HepG2 (cell line): ENCODE measurements around the gene TAS1R1. TPM values are rescaled to one million over a fixed set of nuclear protein-coding genes. Genes with fewer than 3 reads are reported as not detected.

Source experiments
- ATAC-seq: fragments of 200-7000 bp; cut with Tn5 transposase; 3 replicates; pipeline ENCODE4 v1.9.1; 2020; ENCODE audit warnings: mild to moderate bottlenecking, moderate library complexity
- BruUV-seq: library from RNA; stranded (reverse); fragments of 400-500 nt; replicated peaks from 2 replicates; lab custom pipeline; 2021; lab: Mats Ljungman, UMichigan
- CTCF ChIA-PET: fragments of 300-600 bp; formaldehyde crosslinking; extraction: SDS; loops from one replicate; lab custom pipeline; 2021; ENCODE audit warnings: low total read pairs, inconsistent platforms, low intra/inter-chr PET ratio; lab: Yijun Ruan, JAX
- POLR2A ChIA-PET: fragments of 350-600 bp; sonication (Branson Sonifier 250); formaldehyde crosslinking; loops from one replicate; lab custom pipeline; 2020; ENCODE audit warnings: antibody characterized with exemption, inconsistent platforms; lab: Yijun Ruan, JAX
- DNase-seq: peaks from one replicate; pipeline ENCODE4 v3.0.0-alpha.2; 2015; ENCODE audit warnings: low spot score
- FAIRE-seq: peaks from 3 replicates; lab custom pipeline; 2011; peaks lifted over from hg19 to GRCh38; lab: Jason Lieb, UNC
- H2AFZ ChIP-seq: one replicate; pipeline ENCODE4 v1.6.1; 2011; ENCODE audit warnings: low read length, inconsistent platforms
- H3K27ac ChIP-seq: fragments of 300-600 bp; 3 replicates; pipeline ENCODE4 v1.8.0; 2011; ENCODE audit warnings: mixed run types, mild to moderate bottlenecking, mixed read lengths, low read length, inconsistent platforms; ENCODE audit not compliant: insufficient read depth; ENCODE audit errors: extremely low read length
- H3K27me3 ChIP-seq, 2 experiments: fragments of 200-600 bp in 1 of 2; 2 replicates in 1 of 2; 3 replicates in 1 of 2; pipeline versions ENCODE4 v1.6.0 to v1.8.0; 2011; ENCODE audit warnings: low read length in 2 of 2, mild to moderate bottlenecking in 2 of 2, moderate library complexity in 2 of 2, inconsistent platforms in 1 of 2; ENCODE audit not compliant: insufficient read depth in 2 of 2, control insufficient read depth in 1 of 2
- H3K36me3 ChIP-seq, 2 experiments: fragments of 200-600 bp in 1 of 2; replicated peaks in 1 of 2; 2 replicates in 1 of 2; 3 replicates in 1 of 2; pipeline versions ENCODE4 v1.5.1 to v1.8.0; 2011; ENCODE audit warnings: low read length in 2 of 2, inconsistent platforms in 1 of 2; ENCODE audit not compliant: insufficient read depth in 2 of 2, control insufficient read depth in 1 of 2
- H3K4me1 ChIP-seq: 2 replicates; pipeline ENCODE4 v1.5.1; 2012; ENCODE audit warnings: low read length, inconsistent platforms; ENCODE audit not compliant: insufficient read depth
- H3K4me2 ChIP-seq: 2 replicates; pipeline ENCODE4 v1.6.0; 2011; ENCODE audit warnings: low read depth, low read length, inconsistent platforms
- H3K4me3 ChIP-seq, 3 experiments: fragments of 200-600 bp in 1 of 3; sonication (generic), shearing (Covaris generic) in 1 of 3; replicated peaks in 1 of 3; 2 replicates each; pipeline ENCODE4 v1.5.1; 2011 to 2016; ENCODE audit warnings: low read length in 3 of 3, inconsistent platforms in 2 of 3, low read depth in 2 of 3, mild to moderate bottlenecking in 2 of 3, control low read depth in 1 of 3, mixed read lengths in 1 of 3; ENCODE audit not compliant: insufficient read depth in 1 of 3
- H3K79me2 ChIP-seq: one replicate; pipeline ENCODE4 v1.6.1; 2011; ENCODE audit warnings: low read length, inconsistent platforms; ENCODE audit not compliant: insufficient read depth
- H3K9ac ChIP-seq: 2 replicates; pipeline ENCODE4 v1.6.0; 2011; ENCODE audit warnings: mild to moderate bottlenecking, low read depth, low read length, inconsistent platforms; ENCODE audit not compliant: insufficient read depth
- H3K9me3 ChIP-seq: 2 replicates; pipeline ENCODE4 v1.5.1; 2012; ENCODE audit warnings: mild to moderate bottlenecking, low read length
- H4K20me1 ChIP-seq: 2 replicates; pipeline ENCODE4 v1.6.0; 2011; ENCODE audit warnings: inconsistent platforms, mild to moderate bottlenecking, low read length, moderate library complexity; ENCODE audit not compliant: insufficient read depth
- GLI4 ChIP-seq: sonication (generic); formaldehyde crosslinking; IDR thresholded peaks from 2 replicates; pipeline ENCODE4 v1.5.1; 2020; ENCODE audit warnings: missing genetic modification reagents, mild to moderate bottlenecking, moderate library complexity, borderline replicate concordance
- RFX1 ChIP-seq: fragments of 450-650 bp; IDR thresholded peaks from 2 replicates; pipeline ENCODE4 v1.6.1; 2017
- ZBTB20 ChIP-seq: sonication (generic); formaldehyde crosslinking; IDR thresholded peaks from 2 replicates; pipeline ENCODE4 v1.8.1; 2023; ENCODE audit warnings: missing genetic modification reagents, low read depth, mild to moderate bottlenecking, borderline replicate concordance
- ZNF234 ChIP-seq: sonication (generic); formaldehyde crosslinking; conservative IDR thresholded peaks from 2 replicates; pipeline ENCODE4 v1.5.1; 2020; ENCODE audit warnings: mild to moderate bottlenecking, missing genetic modification reagents
- ZNF556 ChIP-seq: sonication (generic); formaldehyde crosslinking; IDR thresholded peaks from 2 replicates; pipeline ENCODE4 v1.4.0; 2020; ENCODE audit warnings: mild to moderate bottlenecking, missing genetic modification reagents, borderline replicate concordance
- ZNF563 ChIP-seq: sonication (generic); formaldehyde crosslinking; IDR thresholded peaks from 2 replicates; pipeline ENCODE4 v1.8.0; 2022; ENCODE audit warnings: mild to moderate bottlenecking, moderate library complexity, missing genetic modification reagents
- ZNF615 ChIP-seq: sonication (generic); formaldehyde crosslinking; IDR thresholded peaks from 2 replicates; pipeline ENCODE4 v1.5.0; 2020; ENCODE audit warnings: mild to moderate bottlenecking, missing genetic modification reagents, borderline replicate concordance
- ZNF644 ChIP-seq: IDR thresholded peaks from 2 replicates; pipeline ENCODE4 v1.6.1; 2016; ENCODE audit warnings: low read depth
- ZSCAN12 ChIP-seq: sonication (generic); formaldehyde crosslinking; IDR thresholded peaks from 2 replicates; pipeline ENCODE4 v1.9.0; 2021; ENCODE audit warnings: mild to moderate bottlenecking, missing genetic modification reagents
- WGBS: methylation state at CpG from one replicate; pipeline ENCODE4 v1.1.6; 2017; ENCODE audit warnings: low lambda C conversion rate; 5-methylcytosine and 5-hydroxymethylcytosine counted together
- in situ Hi-C: cut with HindIII; loops from 2 replicates; pipeline ENCODE4 v1.10.0; 2017; ENCODE audit warnings: low pct_unique_long_range_greater_than_20kb; ENCODE audit not compliant: extremely low pct_ligation_motif_present
- intact Hi-C: fragments of 100-400 bp; cut with micrococcal nuclease; formaldehyde crosslinking; loops from one replicate; pipeline ENCODE4 v1.10.0; 2022; ENCODE audit not compliant: unreplicated experiment
- polyA plus RNA-seq, 8 experiments: library from polyadenylated mRNA; depleted of rRNA in 3 of 8; stranded (reverse) in 7 of 8; unstranded in 1 of 8; fragments of >200 nt; fragmentation: Illumina TruSeq in 4 of 8; extraction: Trizol in 4 of 8; gene quantifications; 2 replicates each; pipeline versions ENCODE4 v1.2.1 to v1.2.3, GENCODE V29; 2011 to 2016; ENCODE audit warnings: low read depth in 4 of 8, missing spikeins in 1 of 8, mixed read lengths in 1 of 8; ENCODE audit not compliant: insufficient read depth in 1 of 8
- total RNA-seq, 5 experiments: library from RNA; depleted of rRNA; stranded (reverse); fragments of >200 nt; fragmentation: Illumina TruSeq; extraction: Trizol; gene quantifications; 2 replicates each; pipeline ENCODE4 v1.2.3, GENCODE V29; 2016; ENCODE audit warnings: low read depth in 1 of 5
- TF ChIP-seq, protein P1 (sequence below): sonication (generic); formaldehyde crosslinking; IDR thresholded peaks from 2 replicates; pipeline ENCODE4 v1.8.1; 2023; ENCODE audit warnings: mild to moderate bottlenecking, moderate library complexity, missing genetic modification reagents
- TF ChIP-seq, protein P2 (sequence below): fragments of 450-650 bp; IDR thresholded peaks from 2 replicates; pipeline ENCODE4 v1.6.1; 2017; ENCODE audit warnings: mild to moderate bottlenecking

TAS1R1 gene
- total and polyA plus RNA-seq, 2 of the 13 experiments (the other 11 are each of a cell fraction or from before 2014, with no cell fraction given), result 1.4 to 1.6 TPM

DNA sequence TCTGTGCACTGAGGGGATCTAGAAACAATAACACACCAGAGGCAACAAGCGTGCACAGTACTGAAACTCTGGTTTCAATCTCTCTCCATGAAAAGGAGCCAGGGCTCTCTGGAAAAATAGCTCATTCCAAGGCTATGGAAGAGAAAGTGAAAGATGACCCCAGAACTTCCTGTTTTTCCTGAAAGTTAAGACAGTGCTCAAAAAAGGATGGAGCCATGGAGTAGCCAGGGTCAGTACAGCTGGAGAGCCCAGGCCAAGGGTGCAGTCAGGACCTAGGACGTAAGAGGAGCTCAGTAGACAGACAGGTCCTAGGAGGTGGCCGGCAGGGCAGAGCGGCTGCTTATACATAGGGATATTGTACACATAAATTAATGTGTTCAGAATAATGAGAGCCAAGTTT is 19.9 kb upstream of the TAS1R1 start:
- Histone ChIP-seq H3K9me3 (no peaks in the 10 kb centered on the region), H3K36me3 (peaks cover 18 to 64% of the 10 kb centered on the region in 2 experiments), H2AFZ (no peak overlapping the region)
- intact Hi-C loops, result no loop called here
- ChIA-PET POLR2A (no interaction called here), CTCF (no interaction called here)
- WGBS, result 95% methylated on average over 4 of the region's 4 CpGs
- no peak for DNase-seq
- no TSS peak for BruUV-seq
- FAIRE-seq, result no peak
- TF ChIP-seq, protein P1, sequence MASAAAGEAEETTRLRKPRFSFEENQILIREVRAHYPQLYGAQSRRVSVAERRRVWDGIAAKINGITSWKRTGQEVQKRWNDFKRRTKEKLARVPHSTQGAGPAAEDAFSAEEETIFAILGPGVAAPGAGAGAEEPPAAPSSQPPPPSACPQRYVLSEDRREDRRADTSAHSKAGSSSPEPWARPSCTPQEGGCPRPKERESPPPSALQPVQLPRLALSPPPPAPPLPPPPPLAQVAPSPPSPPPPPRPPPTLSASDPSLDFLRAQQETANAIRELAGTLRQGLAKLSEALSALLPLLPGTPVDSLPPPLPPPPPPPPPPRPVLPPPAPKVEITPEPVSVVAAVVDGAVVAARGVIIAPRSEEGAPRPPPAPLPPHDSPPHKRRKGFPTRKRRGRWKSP (CRISPR knock-in tag), result no peak
- TF ChIP-seq ZNF234 (CRISPR knock-in tag) (no peak), ZNF556 (CRISPR knock-in tag) (no peak), RFX1 (no peak), ZNF644 (CRISPR knock-in tag) (no peak), ZNF563 (no peak), ZBTB20 (CRISPR knock-in tag) (no peak), ZSCAN12 (CRISPR knock-in tag) (no peak), ZNF615 (no peak), GLI4 (CRISPR knock-in tag) (no peak)
- TF ChIP-seq, protein P2, sequence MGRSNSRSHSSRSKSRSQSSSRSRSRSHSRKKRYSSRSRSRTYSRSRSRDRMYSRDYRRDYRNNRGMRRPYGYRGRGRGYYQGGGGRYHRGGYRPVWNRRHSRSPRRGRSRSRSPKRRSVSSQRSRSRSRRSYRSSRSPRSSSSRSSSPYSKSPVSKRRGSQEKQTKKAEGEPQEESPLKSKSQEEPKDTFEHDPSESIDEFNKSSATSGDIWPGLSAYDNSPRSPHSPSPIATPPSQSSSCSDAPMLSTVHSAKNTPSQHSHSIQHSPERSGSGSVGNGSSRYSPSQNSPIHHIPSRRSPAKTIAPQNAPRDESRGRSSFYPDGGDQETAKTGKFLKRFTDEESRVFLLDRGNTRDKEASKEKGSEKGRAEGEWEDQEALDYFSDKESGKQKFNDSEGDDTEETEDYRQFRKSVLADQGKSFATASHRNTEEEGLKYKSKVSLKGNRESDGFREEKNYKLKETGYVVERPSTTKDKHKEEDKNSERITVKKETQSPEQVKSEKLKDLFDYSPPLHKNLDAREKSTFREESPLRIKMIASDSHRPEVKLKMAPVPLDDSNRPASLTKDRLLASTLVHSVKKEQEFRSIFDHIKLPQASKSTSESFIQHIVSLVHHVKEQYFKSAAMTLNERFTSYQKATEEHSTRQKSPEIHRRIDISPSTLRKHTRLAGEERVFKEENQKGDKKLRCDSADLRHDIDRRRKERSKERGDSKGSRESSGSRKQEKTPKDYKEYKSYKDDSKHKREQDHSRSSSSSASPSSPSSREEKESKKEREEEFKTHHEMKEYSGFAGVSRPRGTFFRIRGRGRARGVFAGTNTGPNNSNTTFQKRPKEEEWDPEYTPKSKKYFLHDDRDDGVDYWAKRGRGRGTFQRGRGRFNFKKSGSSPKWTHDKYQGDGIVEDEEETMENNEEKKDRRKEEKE, result no peak
- TF ChIP-seq, all 625 proteins: peak for 0
- no peaks in the 10 kb centered on the region for H3K4me1 ChIP-seq
- H4K20me1 ChIP-seq, result no peaks in the 10 kb centered on the region
- H3K27ac ChIP-seq, result no peak overlapping the region
- H3K27me3 ChIP-seq, result no peaks in the 10 kb centered on the region
- in situ Hi-C loops, result no loop called here
- no peak overlapping the region for H3K4me2 ChIP-seq
- H3K79me2 ChIP-seq, result no peaks in the 10 kb centered on the region
- H3K9ac ChIP-seq, result no peak overlapping the region
- no peak overlapping the region for H3K4me3 ChIP-seq
- ATAC-seq, result no peak
